GM18951 (cell line): ENCODE results near the gene CALML6.

Experiments used
- POLR2A ChIP-seq: IDR thresholded peaks from 4 replicates; pipeline ENCODE4 v1.6.1; 2011; ENCODE audit warnings: mild to moderate bottlenecking; ENCODE audit not compliant: insufficient read length, insufficient read depth; ENCODE audit errors: extremely low read depth
- in situ Hi-C: fragments of 300-500 bp; cut with MboI; formaldehyde crosslinking; loops from one replicate; pipeline ENCODE4 v1.12.0; 2022; ENCODE audit warnings: low sequenced_read_pairs, mixed read lengths, inconsistent platforms; ENCODE audit not compliant: unreplicated experiment

The CALML6 gene

DNA sequence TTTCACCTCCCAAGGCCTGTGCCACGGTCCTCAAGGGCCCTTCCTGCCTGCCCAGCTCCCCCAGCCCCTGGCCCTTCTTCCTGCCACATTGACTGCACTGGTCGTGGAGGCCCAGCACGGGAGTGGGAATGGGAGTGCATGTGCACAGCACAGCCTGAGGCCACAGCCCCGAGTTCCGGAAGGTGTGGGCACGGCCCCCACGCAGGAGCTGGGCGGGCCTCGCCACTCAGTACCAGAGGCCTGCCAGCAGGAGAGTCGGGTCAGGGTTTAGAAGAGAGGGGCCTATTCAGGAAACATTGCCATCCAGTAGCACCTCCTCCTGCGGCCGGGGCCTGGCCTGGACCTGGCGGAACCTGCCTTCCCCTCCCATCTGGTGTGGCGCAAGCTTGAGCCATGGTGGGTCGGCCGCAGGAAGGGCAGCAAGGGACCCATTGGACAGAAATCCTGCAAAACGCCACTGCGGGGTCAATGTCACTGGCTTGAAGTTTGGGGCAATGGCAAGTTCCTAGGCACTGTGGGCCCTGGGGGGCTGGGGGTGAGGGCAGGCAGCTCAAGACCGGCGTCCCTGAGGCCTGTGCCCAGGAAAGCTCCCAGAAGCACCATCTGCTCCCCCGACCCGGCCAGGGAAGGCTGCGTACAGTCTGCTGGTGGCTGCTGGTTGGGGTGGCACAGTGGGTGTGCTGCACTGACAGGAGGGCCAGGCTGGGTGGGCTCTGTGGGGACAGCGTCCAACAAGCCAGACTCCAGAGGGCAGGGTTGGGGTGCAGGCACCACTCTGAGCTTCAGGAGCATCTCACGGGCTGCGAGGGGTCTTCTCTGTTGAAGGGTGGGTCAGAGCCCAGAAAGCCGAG is 5.8 kb downstream of the CALML6 start:
- in situ Hi-C loops, result no loop called here
- TF ChIP-seq POLR2A, result no peak

DNA sequence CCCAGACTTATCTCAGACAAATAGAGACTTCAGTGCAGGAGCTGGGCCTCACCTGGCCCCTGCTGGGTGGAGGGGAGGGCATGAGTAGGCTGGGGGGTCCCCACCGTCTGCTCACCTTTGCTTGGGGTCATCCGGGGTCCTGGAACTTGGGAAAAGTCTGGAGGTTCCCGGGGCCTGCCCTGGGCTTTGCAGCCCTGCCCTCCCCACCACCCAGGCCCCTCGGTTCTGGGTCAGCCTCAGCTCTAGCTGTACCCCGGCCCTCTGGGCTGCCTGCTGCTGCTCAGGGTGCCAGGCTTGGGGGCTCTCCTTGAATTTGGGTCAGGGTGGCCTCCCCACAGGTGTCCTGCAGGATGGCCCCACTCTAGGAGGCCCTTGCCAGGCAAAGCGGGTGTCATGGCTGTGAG is 6.4 kb downstream of the CALML6 start:
- in situ Hi-C loops, result no loop called here
- no peak for TF ChIP-seq POLR2A

DNA sequence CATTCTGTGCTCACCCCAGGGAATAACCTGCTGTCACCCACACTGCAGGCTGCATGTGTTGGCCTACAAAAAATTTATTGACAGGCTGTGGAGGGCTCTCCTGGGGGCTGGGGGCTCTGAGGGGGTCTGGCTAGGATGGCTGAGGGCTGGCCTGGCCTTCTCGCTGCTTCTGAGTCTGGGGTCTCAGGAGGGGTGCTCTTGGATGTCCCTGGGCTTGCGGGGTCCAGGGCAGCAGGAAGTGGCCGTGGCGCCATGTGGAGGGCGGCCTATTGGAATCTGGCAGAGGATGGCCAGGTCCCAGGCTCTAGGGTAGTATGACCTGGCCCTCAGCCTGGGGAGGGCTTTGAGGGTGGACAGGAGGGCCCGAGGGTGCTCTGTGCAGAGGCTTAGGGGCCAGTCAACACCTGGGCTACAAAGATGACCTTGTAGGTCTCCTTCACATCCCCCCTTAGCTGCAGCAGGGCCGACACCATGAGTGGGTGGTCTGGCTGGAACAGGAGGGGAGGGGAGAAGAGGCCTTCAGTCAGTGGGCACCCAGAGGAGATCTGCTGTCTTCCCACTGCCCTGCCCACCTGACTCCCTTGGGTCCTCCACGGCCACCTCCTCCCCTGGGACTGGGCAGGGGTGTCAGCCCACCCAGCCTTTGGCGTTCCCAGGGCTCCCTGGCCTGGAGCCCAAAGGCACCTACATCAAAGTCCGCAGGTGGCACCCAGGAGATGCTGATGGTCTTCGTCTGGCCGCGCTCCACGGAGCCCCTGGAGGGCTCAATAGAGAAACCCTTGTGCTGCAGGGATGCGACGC is 7.0 kb downstream of the CALML6 start:
- no peak for TF ChIP-seq POLR2A
- in situ Hi-C loops, result no loop called here

- in situ Hi-C loops, result no loop called here
- no peak for TF ChIP-seq POLR2A
These were observed 7.6 kb downstream of the CALML6 start for GRCh38 chr1:1922702-1922955.

DNA sequence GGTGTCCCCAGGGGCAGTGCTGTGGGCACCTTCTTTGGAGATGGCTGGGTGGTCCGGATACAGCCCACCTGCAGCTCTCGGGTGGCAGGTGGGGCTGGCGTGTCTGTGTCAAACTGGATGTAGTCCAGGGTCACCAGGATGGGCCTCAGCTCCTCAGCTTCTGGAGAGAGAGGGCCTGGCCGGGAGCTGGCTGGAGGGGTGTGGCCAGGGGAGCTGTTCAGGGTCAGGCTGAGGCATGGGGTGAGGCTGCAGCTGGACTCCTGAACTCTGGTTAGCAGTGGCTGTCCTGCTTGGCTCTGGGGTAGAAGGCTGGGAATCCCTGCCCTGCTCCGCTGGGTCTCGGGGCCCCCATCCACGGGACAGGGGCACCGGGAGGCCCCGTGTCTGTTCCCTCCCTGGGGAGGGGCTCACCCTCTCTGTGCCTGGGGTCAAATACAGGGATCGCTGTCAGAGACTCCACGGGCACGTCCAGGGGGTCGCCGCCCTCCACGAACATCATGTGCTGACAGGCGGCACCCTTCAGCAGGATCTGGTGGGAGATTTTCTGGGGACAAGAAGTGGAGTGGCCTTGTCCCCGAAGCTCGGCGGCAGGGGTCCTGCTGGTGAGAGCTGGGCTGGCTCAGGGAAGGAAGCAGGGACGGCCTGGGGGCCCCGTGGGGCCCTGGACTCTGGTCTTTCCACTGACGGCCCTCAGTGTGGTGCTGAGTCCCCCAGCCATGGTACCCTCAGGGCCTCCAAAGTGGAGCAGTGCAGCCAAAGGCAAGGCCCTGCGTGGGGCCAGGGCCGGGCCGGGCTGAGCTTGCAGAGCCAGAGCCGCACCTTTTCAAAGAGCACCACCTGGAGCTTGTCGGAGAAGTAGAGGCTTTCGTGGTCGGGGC is 8.1 kb downstream of the CALML6 start:
- TF ChIP-seq POLR2A, result no peak
- in situ Hi-C loops, result no loop called here

DNA sequence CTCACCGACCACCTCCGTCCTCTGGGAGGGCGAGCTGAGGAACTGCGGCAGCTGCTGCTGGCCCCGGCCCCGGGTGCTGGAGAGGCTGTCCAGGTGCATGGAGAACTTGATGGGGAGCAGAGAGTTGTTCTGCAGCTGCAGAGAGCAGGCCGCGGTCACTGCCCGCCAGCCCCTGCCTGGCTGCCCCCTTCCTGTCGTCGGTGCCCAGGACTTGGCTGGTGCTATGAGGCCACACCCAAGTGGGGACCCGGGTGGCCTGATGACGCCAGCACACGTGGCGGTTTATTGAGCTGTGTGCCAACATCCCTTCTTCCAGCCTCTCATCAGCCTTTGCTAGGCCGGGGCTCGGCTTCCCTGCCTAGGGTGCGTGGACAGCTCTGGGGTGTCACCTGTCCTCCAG is 9.3 kb downstream of the CALML6 start:
- no peak for TF ChIP-seq POLR2A
- in situ Hi-C loops, result no loop called here

- TF ChIP-seq POLR2A, result no peak
- in situ Hi-C loops, result no loop called here
These were observed 9.8 kb downstream of the CALML6 start for GRCh38 chr1:1924849-1925248.

DNA sequence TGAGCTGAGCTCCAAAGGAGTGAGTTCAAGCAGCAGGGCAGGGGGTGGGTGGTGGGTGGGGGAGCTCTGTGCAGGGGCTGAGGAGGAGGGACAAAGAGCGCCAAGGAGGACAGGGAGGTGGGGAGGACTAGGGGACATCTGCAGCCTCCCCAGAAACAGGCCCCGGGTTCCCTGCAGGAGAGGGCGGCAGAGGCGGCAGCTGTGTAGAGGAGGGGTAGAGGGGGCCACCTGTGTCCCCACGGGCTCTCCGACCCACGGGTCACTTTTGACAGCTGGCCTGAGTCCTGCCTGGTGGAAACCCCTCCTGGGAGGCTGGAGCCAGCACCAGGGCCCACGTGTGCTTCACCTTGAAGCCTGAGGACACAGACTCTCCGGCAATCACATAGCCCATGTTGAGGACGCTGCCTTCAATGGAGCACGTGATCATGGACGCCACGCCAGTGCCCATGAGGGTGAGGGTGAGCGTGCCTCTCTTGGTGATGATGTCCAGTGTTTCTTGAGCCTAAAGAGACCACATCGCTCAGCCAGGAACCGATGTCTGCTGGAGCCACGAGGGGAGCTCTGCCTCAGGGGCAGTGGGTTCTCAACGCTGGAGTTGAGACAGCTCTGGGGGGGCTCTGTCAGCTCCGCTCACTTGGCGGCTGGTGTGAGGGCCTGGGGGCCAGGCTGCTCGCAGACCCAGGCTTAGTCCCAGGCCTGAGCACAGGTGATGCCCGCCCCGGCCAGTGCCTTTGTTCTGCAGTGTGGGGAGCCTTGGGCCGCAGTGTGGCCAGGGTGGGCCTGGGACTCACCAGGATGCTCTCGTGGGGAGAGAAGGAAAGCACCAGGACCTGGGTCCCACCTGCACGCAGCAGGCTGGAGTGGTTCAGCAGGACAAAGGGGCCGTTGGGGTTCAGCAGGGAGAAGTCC is 10.6 kb downstream of the CALML6 start:
- in situ Hi-C loops, result no loop called here
- TF ChIP-seq POLR2A, result no peak

- no peak for TF ChIP-seq POLR2A
- in situ Hi-C loops, result no loop called here
These were observed 11.3 kb downstream of the CALML6 start for GRCh38 chr1:1926346-1926811.

- no peak for TF ChIP-seq POLR2A
- in situ Hi-C loops, result no loop called here
These were observed 12.0 kb downstream of the CALML6 start for GRCh38 chr1:1926886-1927660.

- in situ Hi-C loops, result no loop called here
- no peak for TF ChIP-seq POLR2A
These were observed 12.7 kb downstream of the CALML6 start for GRCh38 chr1:1927751-1928150.

DNA sequence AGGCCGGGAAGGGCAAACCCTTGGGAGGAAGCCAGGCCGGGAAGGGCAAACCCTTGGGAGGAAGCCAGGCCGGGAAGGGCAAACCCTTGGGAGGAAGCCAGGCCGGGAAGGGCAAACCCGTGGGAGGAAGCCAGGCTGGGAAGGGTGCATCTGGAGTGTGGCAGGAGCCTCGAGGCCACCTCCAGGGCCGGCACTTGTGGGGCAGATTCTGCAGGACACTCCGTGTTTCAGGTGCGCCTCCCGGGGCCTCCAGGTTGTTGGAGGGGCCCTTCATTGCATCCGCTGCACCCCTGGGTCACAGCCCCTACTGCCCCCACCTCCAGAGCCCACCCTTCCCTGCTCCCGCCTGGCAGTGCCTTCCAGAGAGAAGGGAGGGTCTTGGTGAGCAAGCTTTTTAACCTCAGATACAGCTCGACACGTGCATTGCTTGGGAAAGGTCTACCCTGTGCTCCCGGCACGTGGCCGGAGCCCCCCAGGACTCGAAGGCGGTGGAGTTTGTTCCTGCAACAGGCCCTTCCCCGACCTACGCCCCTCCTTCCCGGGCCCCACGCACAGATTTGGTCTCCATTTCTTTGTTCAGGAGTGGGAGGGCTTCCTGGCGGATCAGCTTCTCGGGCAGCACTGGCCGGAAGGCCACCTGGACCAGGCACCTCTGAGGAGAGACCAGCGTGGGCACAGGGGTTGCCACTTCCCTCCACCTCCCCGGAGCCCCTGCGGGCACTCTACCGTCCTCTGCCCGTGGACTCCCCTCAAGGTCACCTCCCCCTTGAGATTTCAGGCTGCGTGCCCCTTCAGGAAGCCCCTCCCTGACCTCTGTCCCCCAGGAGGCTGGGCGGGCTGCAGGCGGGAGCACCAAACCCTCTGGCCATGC is 13.4 kb downstream of the CALML6 start:
- no peak for TF ChIP-seq POLR2A
- in situ Hi-C loops, result no loop called here
